Prostate gland (tissue), 2 donors: ENCODE data around the gene FSIP2.

Source experiments
- CTCF ChIP-seq, 4 experiments: fragments of 200-600 bp in 2 of 4; fragments of 450-650 bp in 2 of 4; sonication (generic) in 2 of 4; IDR thresholded peaks; 1 replicate in 3 of 4; 2 replicates in 1 of 4; pipeline ENCODE4 v1.5.1; 2016 to 2019; ENCODE audit warnings: antibody characterized with exemption in 4 of 4, mild to moderate bottlenecking in 2 of 4, moderate library complexity in 2 of 4
- POLR2A ChIP-seq: fragments of 450-650 bp; IDR thresholded peaks from one replicate; pipeline ENCODE4 v1.6.1; 2016; ENCODE audit warnings: antibody characterized with exemption, mild to moderate bottlenecking
- POLR2AphosphoS5 ChIP-seq: sonication (generic); formaldehyde crosslinking; IDR thresholded peaks from one replicate; pipeline ENCODE4 v1.6.1; 2017; ENCODE audit warnings: antibody characterized with exemption

DNA sequence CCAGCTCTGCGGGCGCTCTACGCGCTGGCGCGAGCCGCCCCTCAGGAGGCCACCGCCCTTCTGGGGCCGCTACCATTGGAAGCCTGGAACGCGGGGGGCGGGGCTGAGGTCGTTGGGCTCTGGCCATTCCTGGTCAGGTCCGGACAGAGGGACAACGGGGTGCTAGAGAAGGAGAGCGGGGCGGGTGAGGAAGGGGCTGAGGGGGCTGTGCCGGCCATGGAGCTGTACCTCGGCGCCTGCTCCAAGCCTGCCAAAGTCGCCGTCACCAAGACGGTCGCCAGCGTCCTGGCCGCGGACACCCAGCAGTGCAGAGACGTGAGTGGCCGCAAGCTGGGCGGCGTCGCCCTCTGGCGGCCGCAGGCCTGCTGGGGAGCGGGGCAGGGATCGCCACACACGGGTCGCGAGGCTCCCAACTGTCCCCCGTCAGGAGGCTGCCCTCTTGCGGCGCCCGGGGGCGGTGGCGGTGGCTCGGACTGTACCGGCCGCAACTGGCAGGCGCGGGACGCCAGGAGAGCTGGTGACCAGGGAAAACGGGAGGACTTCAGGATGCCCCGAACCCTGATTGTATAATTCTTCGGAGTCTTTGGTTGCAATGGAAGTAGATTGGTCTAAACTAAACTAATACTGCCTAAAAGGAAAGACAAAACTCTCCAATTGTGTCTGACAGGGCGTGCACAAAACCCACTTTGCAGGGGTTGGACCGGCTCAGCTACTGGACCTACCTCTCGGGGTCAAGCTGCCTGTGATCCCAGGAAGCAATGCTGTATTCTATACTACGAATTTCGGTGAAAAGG is at the start of gene FSIP2:
- peak; percentile 38 to 70 (median 60) for TF ChIP-seq CTCF (IDR thresholded peaks at IDR 0.05)
- TF ChIP-seq POLR2A, result no peak
- no peak for TF ChIP-seq POLR2AphosphoS5
